ENCODE measurements around the gene RSBN1. TPM values are rescaled to one million over a fixed set of nuclear protein-coding genes. Genes with fewer than 3 reads are reported as not detected.

Gene RSBN1
- 21.0 TPM for total RNA-seq
- long read RNA-seq, full-length matches to known transcripts = 13 of 64 reads
- long read RNA-seq, partial matches to known transcripts = 49 of 64 reads
- long read RNA-seq, other reads (novel, unspliced or antisense) = 2 of 64 reads

DNA sequence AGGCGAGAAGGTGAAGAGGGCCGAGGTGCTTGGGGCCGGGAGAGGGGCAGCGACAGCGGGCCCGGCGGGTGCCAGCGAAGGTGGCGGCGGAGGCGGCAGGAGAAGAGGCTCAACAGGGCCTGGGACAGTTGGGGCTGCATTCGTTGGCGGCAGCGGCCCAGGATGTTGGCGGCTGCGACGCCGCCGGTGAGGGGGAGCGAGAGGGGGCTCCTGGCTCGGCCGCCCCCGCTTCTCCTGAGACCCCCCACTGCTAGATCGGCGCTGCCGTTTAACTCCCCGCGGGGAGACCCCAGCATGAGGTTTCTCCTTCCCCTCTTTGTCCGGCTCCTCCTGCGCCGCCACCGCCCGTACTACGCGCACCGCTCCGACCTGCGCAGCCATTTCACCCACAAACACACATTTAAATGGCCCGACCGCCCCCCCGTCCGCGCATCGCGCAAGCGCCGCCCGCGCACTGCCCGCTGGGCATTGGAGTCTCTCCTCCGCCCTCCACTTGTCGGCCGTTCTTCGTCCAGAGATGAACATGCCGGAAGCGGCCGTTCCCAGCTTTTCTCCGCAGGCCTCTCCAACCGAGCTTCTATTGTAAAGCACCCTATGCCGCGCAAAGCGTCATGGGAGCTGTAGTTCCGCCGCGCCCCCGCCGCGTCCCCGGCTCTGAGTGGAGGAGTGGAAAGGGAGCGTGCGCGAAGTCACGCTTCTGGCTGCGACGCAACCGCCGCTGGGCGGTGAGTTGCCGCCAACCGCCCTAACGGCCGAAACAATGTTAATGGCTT lies at the start of gene RSBN1:
Gene RSBN1 (minus strand): TSS at position 589 of the 773 bp plus-strand sequence. CDS start 64 bp downstream, at position 525.
- H3K4me3 ChIP-seq = peak within 1 kb of the TSS; percentile 91
- peaks cover 31% of the 10 kb centered on the region for H3K4me1 ChIP-seq
- H3K36me3 ChIP-seq = no peaks in the 10 kb centered on the region
- H3K27ac ChIP-seq = peak within 1 kb of the TSS; percentile 97
- TF ChIP-seq, protein P1, sequence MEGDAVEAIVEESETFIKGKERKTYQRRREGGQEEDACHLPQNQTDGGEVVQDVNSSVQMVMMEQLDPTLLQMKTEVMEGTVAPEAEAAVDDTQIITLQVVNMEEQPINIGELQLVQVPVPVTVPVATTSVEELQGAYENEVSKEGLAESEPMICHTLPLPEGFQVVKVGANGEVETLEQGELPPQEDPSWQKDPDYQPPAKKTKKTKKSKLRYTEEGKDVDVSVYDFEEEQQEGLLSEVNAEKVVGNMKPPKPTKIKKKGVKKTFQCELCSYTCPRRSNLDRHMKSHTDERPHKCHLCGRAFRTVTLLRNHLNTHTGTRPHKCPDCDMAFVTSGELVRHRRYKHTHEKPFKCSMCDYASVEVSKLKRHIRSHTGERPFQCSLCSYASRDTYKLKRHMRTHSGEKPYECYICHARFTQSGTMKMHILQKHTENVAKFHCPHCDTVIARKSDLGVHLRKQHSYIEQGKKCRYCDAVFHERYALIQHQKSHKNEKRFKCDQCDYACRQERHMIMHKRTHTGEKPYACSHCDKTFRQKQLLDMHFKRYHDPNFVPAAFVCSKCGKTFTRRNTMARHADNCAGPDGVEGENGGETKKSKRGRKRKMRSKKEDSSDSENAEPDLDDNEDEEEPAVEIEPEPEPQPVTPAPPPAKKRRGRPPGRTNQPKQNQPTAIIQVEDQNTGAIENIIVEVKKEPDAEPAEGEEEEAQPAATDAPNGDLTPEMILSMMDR (IDR thresholded peaks at IDR 0.05) = no peak
- peak; percentile 98 to 99 for ATAC-seq
- peak; percentile 100 for DNase-seq
- intact Hi-C loops (cut with DNase I) = no loop called here
- H3K27me3 ChIP-seq (ENCODE audit: low read depth) = no peaks in the 10 kb centered on the region
- H3K9me3 ChIP-seq = no peaks in the 10 kb centered on the region

DNA sequence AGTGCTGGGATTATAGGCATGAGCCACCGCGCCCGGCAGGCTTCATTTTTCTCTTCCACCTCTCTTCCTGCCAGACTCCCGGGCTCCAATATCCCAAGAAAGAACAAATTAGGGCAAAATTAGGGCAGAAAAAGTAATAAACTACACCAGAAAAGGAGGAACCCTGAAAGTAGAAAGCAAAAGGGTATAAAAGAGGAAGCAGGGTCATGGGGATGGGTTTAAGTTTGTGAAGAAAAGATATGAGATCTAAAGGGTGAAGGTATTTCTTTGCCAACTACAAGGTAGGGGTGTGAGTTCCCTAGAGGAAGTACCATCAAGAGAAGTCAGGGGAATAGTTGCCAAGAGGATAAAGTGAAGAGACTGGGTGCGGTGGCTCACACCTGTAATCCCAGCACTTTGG lies 49.4 kb upstream of the RSBN1 start:
- H3K4me1 ChIP-seq = peaks cover 21% of the 10 kb centered on the region
- intact Hi-C loops (cut with DNase I) = no loop called here
- no peak overlapping the region for H3K4me3 ChIP-seq

DNA sequence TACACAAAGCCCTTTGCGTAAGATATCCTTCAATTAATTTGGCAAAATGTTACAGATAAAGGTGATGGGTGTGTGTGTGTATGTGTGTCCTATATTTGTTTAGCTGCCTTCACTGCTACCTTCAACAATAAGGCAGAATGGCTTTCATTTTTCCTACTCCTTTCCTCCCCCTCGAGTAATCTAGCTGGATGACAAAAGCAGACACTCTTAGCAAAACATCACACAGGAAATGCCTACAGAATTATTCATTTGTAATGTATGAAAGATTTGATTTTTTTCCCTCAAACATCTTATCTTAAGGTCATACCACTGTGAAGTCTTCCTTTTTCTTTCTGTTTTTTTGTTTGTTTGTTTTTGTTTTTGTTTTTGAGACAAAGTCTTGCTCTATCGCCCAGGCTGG lies 48.6 kb upstream of the RSBN1 start:
- no peak for DNase-seq
- Histone ChIP-seq H3K27ac (no peak overlapping the region), H3K9me3 (no peaks in the 10 kb centered on the region), H3K4me3 (no peak overlapping the region), H3K4me1 (peaks cover 21% of the 10 kb centered on the region), H3K27me3 (ENCODE audit: low read depth) (no peaks in the 10 kb centered on the region), H3K36me3 (no peaks in the 10 kb centered on the region)
- TF ChIP-seq, protein P1 (IDR thresholded peaks at IDR 0.05) = no peak
- no peak for ATAC-seq
- intact Hi-C loops (cut with DNase I) = no loop called here

More for the DNA sequence above, 49.4 kb upstream of the RSBN1 start:
- Histone ChIP-seq H3K27me3 (ENCODE audit: low read depth) (no peaks in the 10 kb centered on the region), H3K36me3 (no peaks in the 10 kb centered on the region), H3K27ac (no peak overlapping the region), H3K9me3 (no peaks in the 10 kb centered on the region)
- TF ChIP-seq, protein P1 (IDR thresholded peaks at IDR 0.05) = no peak
- DNase-seq (no peak), ATAC-seq (no peak)

GRCh38 chr1:113859478-113860175 lies 47.4 kb upstream of the RSBN1 start:
- H3K4me3 ChIP-seq = no peak overlapping the region
- H3K36me3 ChIP-seq = no peaks in the 10 kb centered on the region
- intact Hi-C loops (cut with DNase I) = no loop called here
- peak overlapping the region; percentile 32 for H3K27ac ChIP-seq
- no peak for DNase-seq
- ATAC-seq = peak in 1 of 2 donors; percentile 62
- no peaks in the 10 kb centered on the region for H3K9me3 ChIP-seq
- TF ChIP-seq, protein P1 (IDR thresholded peaks at IDR 0.05) = no peak
- no peaks in the 10 kb centered on the region for H3K27me3 ChIP-seq (ENCODE audit: low read depth)
- H3K4me1 ChIP-seq = peaks cover 21% of the 10 kb centered on the region

DNA sequence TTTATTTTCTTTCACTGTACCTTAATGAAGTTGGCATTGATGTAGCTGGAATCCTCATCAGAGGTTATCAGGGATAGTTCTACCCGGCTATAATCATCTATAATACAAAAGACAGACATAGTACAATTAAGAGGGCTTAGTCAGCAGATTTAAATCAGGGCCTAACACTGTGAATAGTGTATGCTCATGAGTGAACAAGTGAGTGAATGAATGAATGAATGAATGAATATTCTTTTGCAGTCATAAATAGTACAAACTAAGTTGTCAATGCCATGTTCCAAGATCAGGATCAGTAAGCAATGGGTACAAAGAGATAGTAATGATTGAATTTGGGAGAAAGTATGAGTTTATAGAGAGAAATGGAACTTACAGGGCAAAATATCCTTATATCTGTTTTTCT lies 46.7 kb upstream of the RSBN1 start:
- ATAC-seq (no peak), DNase-seq (no peak)
- H3K27me3 ChIP-seq (ENCODE audit: low read depth) = no peaks in the 10 kb centered on the region
- H3K9me3 ChIP-seq = no peaks in the 10 kb centered on the region
- TF ChIP-seq, protein P1 (IDR thresholded peaks at IDR 0.05) = no peak
- H3K36me3 ChIP-seq = no peaks in the 10 kb centered on the region
- no peak overlapping the region for H3K4me3 ChIP-seq
- H3K27ac ChIP-seq = no peak overlapping the region
- intact Hi-C loops (cut with DNase I) = no loop called here
- peaks cover 21% of the 10 kb centered on the region for H3K4me1 ChIP-seq
